HepG2 (cell line): Measurements from ENCODE around the gene SCUBE1. TPM values are rescaled to one million over a fixed set of nuclear protein-coding genes. Genes with fewer than 3 reads are reported as not detected.

Experiments used
- ADNP ChIP-seq: sonication (generic); formaldehyde crosslinking; IDR thresholded peaks from 2 replicates; pipeline ENCODE4 v1.4.0; 2020; ENCODE audit warnings: missing genetic modification reagents
- CTCF ChIP-seq: sonication (generic); formaldehyde crosslinking; IDR thresholded peaks from 2 replicates; pipeline ENCODE4 v1.5.0; 2020; ENCODE audit warnings: mild to moderate bottlenecking, missing genetic modification reagents, moderate library complexity
- FOXP1 ChIP-seq, 2 experiments: fragments of 450-650 bp in 1 of 2; IDR thresholded peaks; 2 replicates each; pipeline ENCODE4 v1.6.1; 2017 to 2018; ENCODE audit warnings: antibody characterized with exemption in 1 of 2
- NCOA5 ChIP-seq: sonication (generic); formaldehyde crosslinking; IDR thresholded peaks from 2 replicates; pipeline ENCODE4 v1.4.0; 2020; ENCODE audit warnings: missing genetic modification reagents
- NFIB ChIP-seq: sonication (generic); formaldehyde crosslinking; IDR thresholded peaks from 2 replicates; pipeline ENCODE4 v1.9.0; 2021; ENCODE audit warnings: missing genetic modification reagents, mild to moderate bottlenecking, borderline replicate concordance
- NR2F6 ChIP-seq, 2 experiments: IDR thresholded peaks; 2 replicates each; pipeline ENCODE4 v1.6.1; 2016; ENCODE audit warnings: antibody characterized with exemption in 1 of 2, mild to moderate bottlenecking in 1 of 2
- POLR2G ChIP-seq: fragments of 200-400 bp; formaldehyde crosslinking; IDR thresholded peaks from 2 replicates; pipeline ENCODE4 v1.6.1; 2018; ENCODE audit warnings: mild to moderate bottlenecking, low read depth, low read length, moderate library complexity
- ZBTB26 ChIP-seq: IDR thresholded peaks from 2 replicates; pipeline ENCODE4 v1.6.1; 2016; ENCODE audit warnings: missing compliant biosample characterization, missing genetic modification reagents, borderline replicate concordance
- ZBTB7B ChIP-seq: sonication (generic); formaldehyde crosslinking; IDR thresholded peaks from 2 replicates; pipeline ENCODE4 v1.4.0; 2020; ENCODE audit warnings: missing genetic modification reagents
- ZNF318 ChIP-seq: sonication (generic); formaldehyde crosslinking; IDR thresholded peaks from 2 replicates; pipeline ENCODE4 v1.4.0; 2020; ENCODE audit warnings: mild to moderate bottlenecking, missing genetic modification reagents
- ZNF597 ChIP-seq: sonication (generic); formaldehyde crosslinking; IDR thresholded peaks from 2 replicates; pipeline ENCODE4 v1.5.0; 2020; ENCODE audit warnings: missing genetic modification reagents
- ZNF629 ChIP-seq: sonication (generic); formaldehyde crosslinking; conservative IDR thresholded peaks from 2 replicates; pipeline ENCODE4 v1.5.0; 2020; ENCODE audit warnings: missing genetic modification reagents
- ZNF746 ChIP-seq: sonication (generic); formaldehyde crosslinking; IDR thresholded peaks from 2 replicates; pipeline ENCODE4 v1.8.0; 2022; ENCODE audit warnings: mild to moderate bottlenecking, missing genetic modification reagents
- ZNF768 ChIP-seq: sonication (generic); formaldehyde crosslinking; IDR thresholded peaks from 2 replicates; pipeline ENCODE4 v1.4.0; 2020; ENCODE audit warnings: missing genetic modification reagents
- ZNF788 ChIP-seq: sonication (generic); formaldehyde crosslinking; IDR thresholded peaks from 2 replicates; pipeline ENCODE4 v1.5.0; 2020; ENCODE audit warnings: mild to moderate bottlenecking, missing genetic modification reagents, borderline replicate concordance
- polyA plus RNA-seq, 8 experiments: library from polyadenylated mRNA; depleted of rRNA in 3 of 8; stranded (reverse) in 7 of 8; unstranded in 1 of 8; fragments of >200 nt; fragmentation: Illumina TruSeq in 4 of 8; extraction: Trizol in 4 of 8; gene quantifications; 2 replicates each; pipeline versions ENCODE4 v1.2.1 to v1.2.3, GENCODE V29; 2011 to 2016; ENCODE audit warnings: low read depth in 4 of 8, missing spikeins in 1 of 8, mixed read lengths in 1 of 8; ENCODE audit not compliant: insufficient read depth in 1 of 8
- total RNA-seq, 5 experiments: library from RNA; depleted of rRNA; stranded (reverse); fragments of >200 nt; fragmentation: Illumina TruSeq; extraction: Trizol; gene quantifications; 2 replicates each; pipeline ENCODE4 v1.2.3, GENCODE V29; 2016; ENCODE audit warnings: low read depth in 1 of 5

SCUBE1 gene
- total and polyA plus RNA-seq, 2 of the 13 experiments (the other 11 are each of a cell fraction or from before 2014, with no cell fraction given): under 0.01 to 0.05 TPM

- TF ChIP-seq ZNF629 (CRISPR knock-in tag) (peak; percentile 97), ZNF597 (CRISPR knock-in tag) (no peak), NR2F6 (IDR thresholded peaks at IDR 0.05) (no peak), NR2F6 (CRISPR knock-in tag; IDR thresholded peaks at IDR 0.05) (peak; percentile 35; the same call in 1 of the 2 replicates), NFIB (CRISPR knock-in tag) (no peak), ZNF746 (0 out of 2 replicates have a peak, but pooled peaks have one; percentile 20), NCOA5 (CRISPR knock-in tag) (no peak), ZNF318 (CRISPR knock-in tag) (no peak), FOXP1 (IDR thresholded peaks at IDR 0.05) (no peak), FOXP1 (CRISPR knock-in tag; IDR thresholded peaks at IDR 0.05) (0 out of 2 replicates have a peak, but pooled peaks have one; percentile 19), POLR2G (peak; percentile 58), ADNP (CRISPR knock-in tag) (no peak), ZNF788 (CRISPR knock-in tag) (no peak), CTCF (peak; percentile 13; the same call in 1 of the 2 replicates), ZNF768 (CRISPR knock-in tag) (peak; percentile 96), ZBTB26 (CRISPR knock-in tag) (0 out of 2 replicates have a peak, but pooled peaks have one; percentile 37), ZBTB7B (peak; percentile 84)
These were observed 46.2 kb upstream of the SCUBE1 start (continued) for GRCh38 chr22:43389227-43389836.
